Epithelial cell of esophagus (primary cell): ENCODE measurements around the gene POTEI.
"Not testable (repeated sequence)": the region's sequence is repeated elsewhere in the genome, so short reads cannot be mapped to it uniquely, and the experiment has no call there.

Source experiments
- DNase-seq: peaks from one replicate; pipeline ENCODE4 v3.0.0; 2010; ENCODE audit warnings: low read depth
- H3K4me3 ChIP-seq: 2 replicates; pipeline ENCODE4 v1.5.1; 2011; ENCODE audit warnings: mild to moderate bottlenecking, low read length, control low read depth
- CTCF ChIP-seq: IDR thresholded peaks from 2 replicates; pipeline ENCODE4 v1.5.1; 2011; ENCODE audit warnings: low read depth, mild to moderate bottlenecking, low read length, control low read depth, inconsistent platforms; ENCODE audit not compliant: insufficient read depth; ENCODE audit errors: missing control alignments

The POTEI gene

GRCh38 chr2:130510807-130511746 is 1.9 kb upstream of the POTEI start:
- not testable (repeated sequence) for H3K4me3 ChIP-seq, DNase-seq

DNA sequence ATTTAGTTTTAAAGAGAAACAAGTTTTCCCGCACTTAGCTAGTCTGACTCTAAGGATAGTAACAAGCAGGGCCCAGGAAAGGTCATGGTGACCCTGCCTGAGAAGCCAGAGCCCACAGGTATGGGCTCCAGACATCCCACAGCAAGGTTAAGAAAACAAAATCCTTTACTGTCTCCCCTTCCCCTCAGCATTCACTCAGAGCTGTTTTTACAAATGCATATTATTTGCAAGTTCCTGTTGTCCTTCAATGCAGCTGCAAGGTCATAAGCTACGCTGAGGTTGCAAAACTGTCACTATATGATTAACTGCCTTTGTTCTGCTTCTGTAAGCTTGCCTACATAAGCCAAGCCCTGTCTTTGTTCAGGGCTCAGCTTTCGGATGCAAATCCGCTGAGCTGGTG is 18.1 kb downstream of the POTEI start:
- not testable (repeated sequence) for DNase-seq, H3K4me3 ChIP-seq

DNA sequence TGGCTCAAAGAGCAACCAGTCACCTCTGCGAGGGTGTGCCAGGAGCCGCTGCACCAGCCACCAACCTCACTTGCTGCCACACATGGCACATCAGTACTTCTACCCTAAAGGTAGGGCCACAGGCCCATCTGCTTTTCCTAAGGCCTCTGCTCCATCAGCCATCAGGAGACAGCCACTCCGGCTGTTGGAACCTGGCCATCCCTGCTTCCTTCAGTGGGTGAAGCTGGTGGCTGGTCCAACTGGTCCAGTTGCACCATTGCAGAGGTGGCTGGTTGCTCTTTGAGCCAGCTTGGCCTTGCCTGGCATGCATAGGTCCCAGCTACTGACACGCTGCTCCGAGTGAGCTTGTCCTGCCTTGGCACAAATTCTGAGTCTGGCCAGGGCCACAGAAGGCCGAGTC is 53.7 kb downstream of the POTEI start:
- DNase-seq, H3K4me3 ChIP-seq: not testable (repeated sequence)

DNA sequence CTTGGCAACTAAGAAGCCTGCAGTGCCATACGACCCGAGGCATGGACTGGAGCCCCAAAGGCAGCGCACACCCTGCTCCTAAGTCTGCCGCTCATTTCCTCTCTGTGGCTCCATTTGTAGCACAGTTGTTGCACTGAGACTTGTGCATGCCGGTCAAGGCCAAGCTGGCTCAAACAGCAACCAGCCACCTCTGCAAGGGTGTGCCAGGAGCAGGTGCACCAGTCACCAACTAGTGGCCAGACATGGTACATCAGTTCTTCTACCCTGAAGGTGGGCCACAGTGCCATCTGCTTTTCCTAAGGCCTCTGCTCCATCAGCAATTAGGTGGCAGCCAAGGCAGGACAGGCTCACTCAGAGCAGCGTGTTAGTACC is 54.4 kb downstream of the POTEI start:
- H3K4me3 ChIP-seq, DNase-seq: not testable (repeated sequence)

DNA sequence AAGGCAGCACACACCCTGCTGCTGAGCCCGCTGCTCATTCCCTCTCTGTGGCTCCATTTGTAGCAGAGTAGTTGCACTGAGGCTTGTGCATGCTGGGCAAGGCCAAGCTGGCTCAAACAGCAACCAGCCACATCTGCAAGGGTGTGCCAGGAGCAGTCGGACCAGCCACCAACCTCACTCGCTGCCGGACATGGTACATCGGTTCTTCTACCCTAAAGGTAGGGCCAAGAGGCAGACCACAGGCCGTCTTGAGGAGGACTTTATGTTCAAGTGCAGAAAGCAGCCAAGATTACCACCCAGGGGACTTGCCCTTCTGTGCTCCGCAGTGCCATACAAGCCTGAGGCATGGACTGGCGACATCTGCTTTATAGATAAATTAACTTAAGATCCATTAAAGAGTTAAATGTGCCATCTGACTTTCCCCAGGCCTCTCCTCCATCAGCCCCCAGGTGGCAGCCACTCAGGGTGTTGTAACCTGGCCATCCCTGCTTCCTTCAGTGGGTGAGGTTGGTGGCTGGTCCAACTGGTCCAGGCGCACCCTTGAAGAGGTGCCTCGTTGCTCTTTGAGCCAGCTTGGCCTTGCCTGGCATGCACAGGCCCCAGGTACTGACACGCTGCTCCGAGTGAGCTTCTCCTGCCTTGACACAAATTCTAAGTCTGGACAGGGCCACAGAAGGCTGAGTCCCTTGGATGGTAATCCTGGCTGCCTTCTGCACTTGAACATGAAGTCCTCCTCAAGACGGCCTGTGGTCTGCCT is 55.0 kb downstream of the POTEI start:
- DNase-seq = not testable (repeated sequence)

DNA sequence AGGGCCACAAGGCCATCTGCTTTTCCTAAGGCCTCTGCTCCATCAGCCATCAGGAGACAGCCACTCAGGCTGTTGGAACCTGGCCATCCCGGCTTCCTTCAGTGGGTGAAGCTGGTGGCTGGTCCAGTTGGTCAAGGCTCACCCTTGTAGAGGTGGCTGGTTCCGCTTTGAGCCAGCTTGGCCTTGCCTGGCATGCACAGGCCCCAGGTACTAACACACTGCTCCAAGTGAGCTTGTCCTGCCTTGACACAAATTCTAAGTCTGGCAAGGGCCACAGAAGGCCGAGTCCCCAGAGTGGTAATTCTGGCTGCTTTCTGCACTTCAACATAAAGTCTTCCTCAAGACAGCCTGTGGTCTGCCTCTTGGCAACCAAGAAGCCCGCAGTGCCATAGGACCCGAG is 56.2 kb downstream of the POTEI start:
- DNase-seq, H3K4me3 ChIP-seq: not testable (repeated sequence)

More for the DNA sequence above, 55.0 kb downstream of the POTEI start:
- not testable (repeated sequence) for H3K4me3 ChIP-seq

DNA sequence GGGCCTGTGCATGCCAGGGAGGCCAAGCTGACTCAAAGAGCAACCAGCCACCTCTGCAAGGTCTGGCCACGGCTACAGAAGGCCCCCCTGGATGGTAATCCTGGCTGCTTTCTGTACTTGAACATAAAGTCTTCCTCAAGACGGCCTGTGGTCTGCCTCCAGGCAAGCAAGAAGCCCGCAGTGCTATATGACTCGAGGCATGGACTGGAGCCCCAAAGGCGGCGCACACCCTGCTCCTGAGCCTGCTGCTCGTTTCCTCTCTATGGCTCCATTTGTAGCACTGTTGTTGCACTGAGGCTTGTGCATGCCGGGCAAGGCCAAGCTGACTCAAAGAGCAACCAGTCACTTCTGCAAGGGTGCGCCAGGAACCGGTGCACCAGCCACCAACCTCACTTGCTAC is 57.3 kb downstream of the POTEI start:
- H3K4me3 ChIP-seq, DNase-seq: not testable (repeated sequence)

DNA sequence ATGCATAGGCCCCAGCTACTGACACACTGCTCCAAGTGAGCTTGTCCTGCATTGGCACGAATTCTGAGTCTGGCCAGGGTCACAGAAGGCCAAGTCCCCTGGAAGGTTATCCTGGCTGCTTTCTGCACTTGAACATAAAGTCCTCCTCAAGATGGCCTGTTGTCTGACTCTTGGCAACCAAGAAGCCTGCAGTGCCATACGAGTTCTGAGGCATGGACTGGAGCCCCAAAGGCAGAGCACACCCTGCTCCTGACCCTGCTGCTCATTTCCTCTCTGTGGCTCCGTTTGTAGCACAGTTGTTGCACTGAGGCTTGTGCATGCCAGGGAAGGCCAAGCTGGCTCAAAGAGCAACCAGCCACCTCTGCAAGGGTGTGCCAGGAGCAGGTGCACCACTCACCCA is 57.9 kb downstream of the POTEI start:
- H3K4me3 ChIP-seq, DNase-seq: not testable (repeated sequence)

GRCh38 chr2:130450366-130450765 is 58.8 kb downstream of the POTEI start:
- not testable (repeated sequence) for H3K4me3 ChIP-seq, DNase-seq

- peak; percentile 18 for DNase-seq
- peak; percentile 10 for TF ChIP-seq CTCF
- H3K4me3 ChIP-seq = not testable (repeated sequence)
Measured at GRCh38 chr2:130427631-130428030, 81.5 kb downstream of the POTEI start.

GRCh38 chr2:130418845-130419244 is 90.3 kb downstream of the POTEI start:
- not testable (repeated sequence) for DNase-seq, H3K4me3 ChIP-seq

- not testable (repeated sequence) for DNase-seq, H3K4me3 ChIP-seq
Measured at GRCh38 chr2:130416693-130417092, 92.4 kb downstream of the POTEI start.
